Lower leg skin (tissue), 4 donors: ENCODE results near the gene TESMIN. TPM values are rescaled to one million over a fixed set of nuclear protein-coding genes. Genes with fewer than 3 reads are reported as not detected.

Source experiments
- DNase-seq, 2 donors: peaks; one replicate each; pipeline ENCODE4 v3.0.0-alpha.2; 2019; ENCODE audit warnings: low spot score in 2 of 2
- H3K4me3 ChIP-seq: fragments of 200-600 bp; sonication (generic); 2 replicates; pipeline ENCODE4 v1.5.1; 2017; ENCODE audit warnings: mild to moderate bottlenecking, low read depth; ENCODE audit not compliant: poor library complexity, severe bottlenecking
- CTCF ChIP-seq, 3 donors: fragments of 450-650 bp; IDR thresholded peaks; one replicate each; pipeline ENCODE4 v1.5.1; 2016; ENCODE audit warnings: antibody characterized with exemption in 3 of 3, mild to moderate bottlenecking in 3 of 3, moderate library complexity in 2 of 3
- POLR2A ChIP-seq, 2 donors: fragments of 450-650 bp; IDR thresholded peaks; one replicate each; pipeline ENCODE4 v1.6.1; 2016 to 2017; ENCODE audit warnings: antibody characterized with exemption in 2 of 2, mild to moderate bottlenecking in 1 of 2, moderate library complexity in 1 of 2
- WGBS, 2 donors: methylation state at CpG; one replicate each; pipeline ENCODE4 v1.1.5; 2018; 5-methylcytosine and 5-hydroxymethylcytosine counted together
- intact Hi-C: fragments of 100-400 bp; cut with DNase I; formaldehyde crosslinking; loops from one replicate; pipeline ENCODE4 v1.15.0; 2023; ENCODE audit warnings: low total_unique reads
- total RNA-seq, 4 donors: library from RNA; depleted of rRNA; stranded (reverse); fragments of >200 nt; gene quantifications; one replicate each; pipeline ENCODE4 v1.1.0, GENCODE V29; 2016

Gene TESMIN
- total RNA-seq = 1 to 10 TPM; 1.3 to 3.9 (median 2.0) TPM

- 3 to 5% methylated on average over 20 to 40 of the region's 42 CpGs for WGBS, 2 donors
- peak; percentile 79 to 96 for DNase-seq
- H3K4me3 ChIP-seq = peak within 1 kb of the TSS; percentile 29
- intact Hi-C loops = no loop called here
- TF ChIP-seq POLR2A (IDR thresholded peaks at IDR 0.05) (no peak), CTCF (IDR thresholded peaks at IDR 0.05) (no peak)
Observed at GRCh38 chr11:68751331-68751856, at the start of gene TESMIN. Gene TESMIN (minus strand): TSS chr11:68751520. CDS start chr11:68750660, 860 bp downstream.

GRCh38 chr11:68798221-68798813 is 47.0 kb upstream of the TESMIN start:
- DNase-seq = no peak
- intact Hi-C loops = no loop called here
- 68 to 75% methylated on average over 19 to 23 of the region's 23 CpGs for WGBS, 2 donors
- no peak overlapping the region for H3K4me3 ChIP-seq
- no peak for TF ChIP-seq CTCF (IDR thresholded peaks at IDR 0.05)
- TF ChIP-seq POLR2A (IDR thresholded peaks at IDR 0.05) = no peak

- 77 to 78% methylated on average over 17 to 19 of the region's 19 CpGs for WGBS, 2 donors
- TF ChIP-seq POLR2A (IDR thresholded peaks at IDR 0.05) = no peak
- no peak for TF ChIP-seq CTCF (IDR thresholded peaks at IDR 0.05)
- no peak overlapping the region for H3K4me3 ChIP-seq
- intact Hi-C loops = no loop called here
- DNase-seq = no peak
Observed at GRCh38 chr11:68796801-68797200, 45.5 kb upstream of the TESMIN start.

GRCh38 chr11:68792400-68792966 is 41.2 kb upstream of the TESMIN start:
- no peak for TF ChIP-seq POLR2A (IDR thresholded peaks at IDR 0.05)
- no peak for TF ChIP-seq CTCF (IDR thresholded peaks at IDR 0.05)
- WGBS, 2 donors = 93% methylated on average over 18 of the region's 18 CpGs
- intact Hi-C loops = no loop called here

GRCh38 chr11:68784653-68785052 is 33.3 kb upstream of the TESMIN start:
- 88 to 93% methylated on average over 11 to 14 of the region's 16 CpGs for WGBS, 2 donors
- intact Hi-C loops = no loop called here
- no peak for DNase-seq
- TF ChIP-seq POLR2A (IDR thresholded peaks at IDR 0.05) (no peak), CTCF (IDR thresholded peaks at IDR 0.05) (no peak)
- no peak overlapping the region for H3K4me3 ChIP-seq

More at GRCh38 chr11:68792400-68792966, 41.2 kb upstream of the TESMIN start:
- no peak overlapping the region for H3K4me3 ChIP-seq
- no peak for DNase-seq
